GM08714 (cell line): Measurements from ENCODE around the gene PIGH.
"Not testable (repeated sequence)": the region's sequence is repeated elsewhere in the genome, so short reads cannot be mapped to it uniquely, and the experiment has no call there.

Experiments
- H3K4me3 ChIP-seq: fragments of 200-500 bp; sonication (Bioruptor generic); 2 replicates; pipeline ENCODE4 v1.5.1; 2014; ENCODE audit warnings: mild to moderate bottlenecking, low read length, inconsistent platforms
- ZNF274 ChIP-seq: IDR thresholded peaks from 2 replicates; pipeline ENCODE4 v1.6.1; 2012; ENCODE audit warnings: mild to moderate bottlenecking, low read depth, low read length

PIGH gene

GRCh38 chr14:67599698-67600561 is at the start of gene PIGH:
TSS of gene PIGH (minus strand) at chr14:67600268. CDS start at chr14:67600203, 65 bp downstream.
- peak within 1 kb of the TSS; percentile 82 for H3K4me3 ChIP-seq
- no peak for TF ChIP-seq ZNF274

- TF ChIP-seq ZNF274: no peak
- no peak overlapping the region for H3K4me3 ChIP-seq
Observed at GRCh38 chr14:67646131-67646530, 46.1 kb upstream of the PIGH start.

GRCh38 chr14:67645414-67645813 is 45.3 kb upstream of the PIGH start:
- H3K4me3 ChIP-seq: no peak overlapping the region
- no peak for TF ChIP-seq ZNF274

GRCh38 chr14:67644428-67644827 is 44.4 kb upstream of the PIGH start:
- TF ChIP-seq ZNF274: no peak

GRCh38 chr14:67643713-67644112 is 43.6 kb upstream of the PIGH start:
- no peak for TF ChIP-seq ZNF274

More at GRCh38 chr14:67644428-67644827, 44.4 kb upstream of the PIGH start:
- H3K4me3 ChIP-seq: no peak overlapping the region

GRCh38 chr14:67641902-67642749 is 42.1 kb upstream of the PIGH start:
- H3K4me3 ChIP-seq: no peak overlapping the region
- no peak for TF ChIP-seq ZNF274

More at GRCh38 chr14:67643713-67644112, 43.6 kb upstream of the PIGH start:
- no peak overlapping the region for H3K4me3 ChIP-seq

- no peak overlapping the region for H3K4me3 ChIP-seq
- TF ChIP-seq ZNF274: no peak
Observed at GRCh38 chr14:67641480-67641879, 41.4 kb upstream of the PIGH start.

- H3K4me3 ChIP-seq: no peak overlapping the region
- no peak for TF ChIP-seq ZNF274
Observed at GRCh38 chr14:67638642-67639041, 38.6 kb upstream of the PIGH start.

GRCh38 chr14:67636361-67636919 is 36.4 kb upstream of the PIGH start:
- no peak for TF ChIP-seq ZNF274
- H3K4me3 ChIP-seq: no peak overlapping the region

- no peak overlapping the region for H3K4me3 ChIP-seq
- TF ChIP-seq ZNF274: no peak
Observed at GRCh38 chr14:67633451-67634147, 33.5 kb upstream of the PIGH start.

- no peak for TF ChIP-seq ZNF274
- H3K4me3 ChIP-seq: no peak overlapping the region
Observed at GRCh38 chr14:67630938-67631337, 30.9 kb upstream of the PIGH start.

GRCh38 chr14:67630186-67630585 is 30.1 kb upstream of the PIGH start:
- no peak for TF ChIP-seq ZNF274
- no peak overlapping the region for H3K4me3 ChIP-seq

GRCh38 chr14:67627519-67627918 is 27.5 kb upstream of the PIGH start:
- H3K4me3 ChIP-seq: no peak overlapping the region
- TF ChIP-seq ZNF274: no peak

GRCh38 chr14:67626131-67626530 is 26.1 kb upstream of the PIGH start:
- H3K4me3 ChIP-seq: not testable (repeated sequence)
